HG03159 (cell line): Measurements from ENCODE around the gene GSTO2.

ENCODE experiments used
- ATAC-seq: cut with Tn5 transposase; IDR thresholded peaks from one replicate; pipeline ENCODE4 v1.9.1; 2021; ENCODE audit warnings: mild to moderate bottlenecking, moderate library complexity; ENCODE audit not compliant: unreplicated experiment

The GSTO2 gene

GRCh38 chr10:104324221-104324686 lies 55.3 kb downstream of the GSTO2 start:
- ATAC-seq = no peak

DNA sequence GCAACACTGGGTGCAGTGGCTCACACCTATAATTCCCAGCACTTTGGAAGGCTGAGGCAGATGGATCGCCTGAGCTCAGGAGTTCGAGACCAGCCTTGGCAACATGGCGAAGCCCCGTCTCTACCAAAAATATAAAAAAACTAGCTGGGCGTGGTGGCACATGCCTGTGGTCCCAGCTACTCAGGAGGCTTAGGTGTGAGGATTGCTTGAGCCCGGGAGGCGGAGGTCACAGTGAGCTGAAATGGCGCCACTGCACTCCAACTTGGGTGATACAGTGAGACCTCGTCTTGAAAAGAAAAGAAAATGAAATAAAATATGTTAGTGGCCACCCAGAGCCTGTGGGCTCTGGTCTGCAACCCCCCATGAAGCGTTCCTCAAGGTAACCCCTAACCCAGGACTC lies 55.9 kb downstream of the GSTO2 start:
- no peak for ATAC-seq

- ATAC-seq = no peak
These were observed 56.8 kb downstream of the GSTO2 start for GRCh38 chr10:104325436-104326435.

GRCh38 chr10:104326991-104327610 lies 58.1 kb downstream of the GSTO2 start:
- no peak for ATAC-seq

DNA sequence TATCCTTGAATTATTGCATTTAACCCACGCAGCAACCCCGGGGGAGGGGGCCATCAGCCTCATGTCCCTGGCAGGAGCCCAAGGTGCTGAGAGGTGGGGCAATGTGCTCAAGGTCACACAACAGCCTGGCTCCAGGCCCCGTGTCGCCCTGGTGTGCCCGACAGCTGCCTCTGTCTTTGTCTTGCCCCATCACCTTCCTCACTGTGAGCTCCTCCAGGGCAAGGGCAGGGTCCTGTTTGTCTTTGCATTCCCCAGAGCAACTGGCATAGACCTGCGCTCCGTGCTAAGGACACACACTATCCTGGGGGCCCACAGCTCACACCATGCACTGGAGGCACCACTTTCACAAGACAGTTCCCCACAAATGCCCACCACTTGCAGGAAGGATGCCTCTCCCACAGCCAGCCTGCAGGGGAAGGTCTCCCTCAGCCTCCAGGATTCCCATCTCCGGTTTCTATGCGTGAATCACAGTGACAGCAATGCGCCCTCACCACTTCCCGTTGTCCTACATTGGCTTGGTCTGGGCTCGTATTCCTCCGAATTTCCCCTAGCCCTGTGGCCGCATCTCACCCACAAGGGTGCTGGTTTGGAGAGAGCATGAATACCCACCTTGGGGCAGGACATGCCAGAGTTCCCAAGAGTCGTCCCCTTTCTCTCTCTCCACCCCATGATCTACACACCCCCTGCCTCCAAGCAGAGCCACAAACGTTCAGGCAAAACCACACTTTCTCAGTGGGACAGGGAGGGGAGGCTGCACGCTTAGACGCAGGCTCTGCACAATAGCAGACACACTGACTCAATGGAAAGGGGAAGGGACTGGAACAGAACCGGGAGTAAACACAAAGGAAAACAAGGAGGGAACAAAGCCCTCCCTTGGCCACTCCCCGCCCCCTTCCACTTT lies 59.0 kb downstream of the GSTO2 start:
- ATAC-seq = no peak

GRCh38 chr10:104328646-104328895 lies 59.6 kb downstream of the GSTO2 start:
- peak; percentile 16 for ATAC-seq

- peak; percentile 55 for ATAC-seq
These were observed 60.1 kb downstream of the GSTO2 start for GRCh38 chr10:104328896-104329710.

GRCh38 chr10:104329735-104330134 lies 60.8 kb downstream of the GSTO2 start:
- no peak for ATAC-seq

GRCh38 chr10:104330168-104331110 lies 61.5 kb downstream of the GSTO2 start:
- no peak for ATAC-seq

DNA sequence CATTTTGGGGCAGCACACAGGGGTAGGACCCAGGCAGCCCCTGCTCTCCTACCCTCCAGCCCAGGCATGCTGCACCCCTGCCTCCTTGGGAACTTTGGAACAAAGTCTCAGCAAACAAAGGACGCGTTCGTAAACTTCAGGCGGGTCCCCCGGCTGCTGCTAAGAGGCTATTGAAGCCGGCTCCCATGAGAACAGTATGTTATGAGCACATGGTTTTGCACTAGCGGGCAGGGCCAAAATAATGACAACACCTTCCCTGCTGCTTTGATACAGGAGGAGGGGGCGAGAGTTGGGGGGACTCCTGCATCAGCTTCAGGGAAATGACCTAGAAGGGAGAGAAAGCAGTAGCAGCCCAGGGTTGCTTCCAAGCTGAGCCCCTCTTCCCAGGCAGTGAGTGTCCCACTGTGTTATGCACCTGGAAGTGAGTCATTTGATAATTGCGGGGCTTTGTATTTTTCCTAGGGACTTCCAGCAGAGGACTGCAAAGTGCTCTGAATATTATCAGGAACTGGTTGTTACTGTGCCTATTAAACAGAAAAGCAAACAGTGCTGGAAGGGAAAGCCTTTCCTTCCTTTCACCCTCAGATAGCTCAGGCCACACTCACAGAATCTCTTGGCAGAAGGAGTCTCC lies 62.3 kb downstream of the GSTO2 start:
- no peak for ATAC-seq

- ATAC-seq = no peak
These were observed 63.5 kb downstream of the GSTO2 start for GRCh38 chr10:104332243-104333031.

DNA sequence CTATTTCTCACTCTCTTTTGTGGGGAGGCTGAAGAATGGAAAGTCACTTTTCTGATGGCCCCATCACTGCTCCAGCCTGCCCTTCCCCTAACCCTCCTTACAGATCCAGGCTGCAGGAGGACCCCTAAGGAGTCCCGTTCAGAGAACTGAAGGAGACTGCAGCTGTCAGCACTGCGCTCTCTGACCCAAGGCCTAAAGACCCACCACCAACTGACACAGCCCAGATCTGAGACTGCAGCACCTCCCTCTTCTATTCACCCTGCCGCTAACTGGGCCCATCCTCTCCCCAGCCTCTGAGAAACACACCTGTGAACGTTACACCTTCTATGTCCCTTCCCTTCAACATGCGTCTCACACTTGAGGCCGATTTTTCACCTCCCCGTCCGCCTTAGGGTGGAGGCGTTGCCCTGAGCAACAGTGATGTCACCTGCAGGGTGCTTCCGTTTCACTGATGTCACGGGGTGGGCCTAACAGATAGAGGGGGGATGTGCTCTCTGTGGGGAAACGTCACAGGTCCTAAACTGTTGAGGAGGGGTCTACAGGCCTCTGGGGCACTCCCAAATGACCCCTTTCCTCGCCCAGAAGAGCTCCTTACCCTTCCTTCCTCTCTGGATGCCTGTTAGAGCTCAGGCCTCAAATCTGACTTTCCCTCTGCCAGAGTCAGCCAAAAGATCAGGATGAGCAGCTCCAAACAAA lies 64.2 kb downstream of the GSTO2 start:
- no peak for ATAC-seq

GRCh38 chr10:104333728-104334373 lies 64.9 kb downstream of the GSTO2 start:
- ATAC-seq = no peak

GRCh38 chr10:104334561-104334960 lies 65.6 kb downstream of the GSTO2 start:
- no peak for ATAC-seq

DNA sequence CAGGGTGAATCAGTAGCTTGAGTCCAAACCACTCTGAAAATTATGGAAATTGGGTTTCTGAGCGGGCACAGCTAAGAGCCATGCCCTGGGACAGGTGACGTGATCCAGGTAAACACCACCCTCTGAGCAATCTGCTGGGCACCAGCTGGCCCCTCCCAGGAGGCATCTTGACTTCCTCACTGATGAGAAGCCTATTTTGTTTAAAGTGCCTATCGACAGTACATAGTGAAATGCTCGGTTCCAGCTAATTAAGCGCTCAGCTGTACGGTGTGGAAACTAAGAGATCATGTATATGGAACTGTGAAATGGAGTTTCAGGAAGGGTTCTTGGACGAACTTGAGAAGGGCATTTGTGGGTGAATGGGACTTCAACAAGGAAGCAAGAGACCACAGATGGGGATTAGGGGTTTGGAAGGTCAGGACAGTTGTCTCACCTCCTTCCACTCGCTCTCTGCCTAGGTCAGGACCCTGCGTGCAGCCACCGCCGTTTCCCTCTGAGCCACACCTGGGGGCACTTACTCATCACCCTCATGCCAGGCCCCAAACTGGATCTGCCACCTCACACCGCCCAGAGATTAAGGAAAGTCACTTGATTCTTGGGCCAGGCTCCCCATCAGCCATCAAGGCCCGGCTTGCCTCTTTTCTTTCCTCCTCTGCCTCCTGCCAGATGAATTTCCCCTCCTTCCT lies 66.1 kb downstream of the GSTO2 start:
- ATAC-seq = no peak

- peak; percentile 32 for ATAC-seq
These were observed 68.0 kb downstream of the GSTO2 start for GRCh38 chr10:104336821-104337467.
